HG02610 (cell line): ENCODE data around the gene SUSD6.
"Not testable (repeated sequence)": the region's sequence is repeated elsewhere in the genome, so short reads cannot be mapped to it uniquely, and the experiment has no call there.

Source experiments
- ATAC-seq: cut with Tn5 transposase; IDR thresholded peaks from one replicate; pipeline ENCODE4 v1.9.1; 2021; ENCODE audit warnings: mild to moderate bottlenecking, moderate library complexity; ENCODE audit not compliant: unreplicated experiment

Gene SUSD6

DNA sequence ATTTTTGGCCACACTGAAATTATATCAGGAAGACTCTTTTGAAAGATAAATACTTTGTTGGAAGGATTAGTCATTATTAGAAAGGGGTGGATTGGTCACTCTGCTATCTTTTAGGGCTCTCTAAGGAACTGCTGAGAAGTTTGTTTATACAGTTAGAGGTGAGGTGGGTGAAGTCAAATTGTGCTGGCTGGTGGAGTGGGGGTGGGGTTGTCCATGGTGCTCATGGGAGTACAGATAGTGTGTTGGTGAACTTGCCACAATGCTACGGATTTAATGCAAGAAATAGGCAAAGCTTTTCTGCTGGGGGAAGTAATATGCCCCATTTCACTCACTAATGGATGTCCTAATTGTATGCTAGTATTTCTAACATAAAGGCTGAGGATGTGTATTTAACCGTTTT is 35.8 kb downstream of the SUSD6 start:
- ATAC-seq: no peak

DNA sequence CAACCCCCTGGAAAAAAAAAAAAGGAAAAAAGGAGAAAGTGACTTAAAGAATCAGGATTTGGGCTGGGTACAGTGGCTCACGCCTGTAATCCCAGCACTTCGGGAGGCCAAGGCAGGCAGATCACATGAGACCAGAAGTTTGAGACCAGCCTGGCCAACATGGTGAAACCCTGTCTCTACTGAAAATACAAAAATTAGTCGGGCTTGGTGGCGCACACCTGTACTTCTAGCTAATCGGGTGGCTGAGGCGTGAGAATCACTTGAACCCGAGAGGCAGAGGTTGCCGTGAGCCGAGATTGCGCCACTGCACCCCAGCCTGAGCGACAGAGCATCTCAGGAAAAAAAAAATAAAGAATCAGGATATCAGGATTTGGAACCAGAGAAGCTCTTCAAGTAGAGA is 36.2 kb downstream of the SUSD6 start:
- ATAC-seq: not testable (repeated sequence)

DNA sequence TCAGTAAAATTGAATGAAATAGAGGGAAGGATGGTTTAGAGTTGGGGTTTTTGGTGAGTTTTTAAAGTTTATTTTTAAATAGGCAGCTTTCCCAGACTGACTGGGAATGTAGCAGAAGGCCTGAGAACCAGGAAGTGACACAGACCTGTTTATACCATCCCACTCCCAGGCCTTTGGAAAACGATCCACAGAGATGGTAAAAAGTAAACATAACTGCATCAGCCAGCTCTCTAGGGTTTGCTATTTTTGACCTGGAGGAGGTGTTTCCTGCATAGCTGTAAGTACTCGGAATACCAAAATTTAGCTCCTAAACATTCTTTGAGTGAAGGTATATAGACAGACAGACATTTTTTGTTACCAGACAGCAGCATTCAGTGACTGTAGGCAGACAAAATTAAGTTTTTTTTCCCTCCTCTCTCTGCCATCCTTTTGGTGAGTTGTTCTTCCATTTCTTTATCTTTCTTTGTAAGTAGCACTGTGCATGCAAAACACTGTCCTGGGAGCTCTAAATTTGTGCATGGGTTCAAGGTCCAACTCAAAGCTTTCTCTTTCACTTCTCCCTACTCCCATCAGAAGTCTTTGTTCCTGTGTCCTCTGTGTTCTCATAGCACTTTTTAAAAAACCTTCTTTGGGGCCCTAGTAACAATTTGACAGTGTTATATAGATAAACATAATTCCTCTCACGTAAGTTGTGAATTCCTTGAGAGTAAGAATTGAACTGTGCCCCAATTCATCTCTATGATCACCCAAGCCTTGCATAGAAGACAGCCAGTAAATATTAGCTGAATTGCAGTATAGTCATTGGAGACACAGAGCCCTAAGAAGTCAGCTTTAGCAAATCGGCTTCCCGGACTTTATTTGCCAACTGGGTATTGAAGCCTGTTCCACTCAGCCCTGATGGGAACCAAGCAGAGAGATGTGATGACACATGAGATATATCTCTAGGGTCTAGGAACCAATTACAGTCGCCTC is 37.4 kb downstream of the SUSD6 start:
- ATAC-seq: peak; percentile 69

DNA sequence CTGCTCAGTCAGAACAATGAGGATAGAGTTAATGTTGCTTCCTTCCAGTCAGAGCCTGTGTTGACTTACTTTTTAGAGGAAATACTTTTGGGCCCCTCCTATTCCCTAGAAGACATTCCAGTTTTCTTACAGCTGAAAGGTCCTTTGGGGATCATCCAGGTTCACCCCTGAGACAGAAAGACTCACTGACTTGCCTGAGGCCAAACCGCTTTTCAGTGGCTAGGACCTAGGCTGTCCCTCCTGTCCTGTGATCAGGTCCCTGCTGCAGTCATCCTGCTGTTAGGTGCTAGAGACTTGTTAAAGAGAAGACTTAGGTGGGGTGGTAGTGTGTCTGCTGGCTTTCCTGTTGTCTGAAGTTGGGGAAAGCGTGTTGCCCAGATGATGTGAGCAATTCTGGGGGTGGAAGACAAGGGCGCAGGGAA is 39.6 kb downstream of the SUSD6 start:
- ATAC-seq: no peak

DNA sequence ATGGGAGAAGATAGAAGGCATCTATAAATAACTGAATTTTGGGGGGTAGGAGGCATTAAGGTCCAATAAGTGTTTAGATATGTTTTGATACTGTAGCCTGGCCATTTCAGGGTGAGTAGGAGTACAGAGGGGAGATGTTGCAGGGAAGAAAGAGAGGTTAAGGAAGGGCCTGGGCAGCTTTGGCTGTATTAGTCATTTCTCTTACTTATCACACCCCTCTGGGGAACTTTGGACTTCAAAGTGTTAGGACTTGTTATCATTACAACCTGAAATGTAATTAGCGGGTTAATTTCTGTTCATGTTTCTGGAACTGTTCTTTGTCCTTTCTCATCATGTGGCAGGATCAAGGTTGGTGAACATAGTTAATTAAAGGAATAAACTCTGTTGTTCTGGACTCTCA is 40.3 kb downstream of the SUSD6 start:
- ATAC-seq: no peak

DNA sequence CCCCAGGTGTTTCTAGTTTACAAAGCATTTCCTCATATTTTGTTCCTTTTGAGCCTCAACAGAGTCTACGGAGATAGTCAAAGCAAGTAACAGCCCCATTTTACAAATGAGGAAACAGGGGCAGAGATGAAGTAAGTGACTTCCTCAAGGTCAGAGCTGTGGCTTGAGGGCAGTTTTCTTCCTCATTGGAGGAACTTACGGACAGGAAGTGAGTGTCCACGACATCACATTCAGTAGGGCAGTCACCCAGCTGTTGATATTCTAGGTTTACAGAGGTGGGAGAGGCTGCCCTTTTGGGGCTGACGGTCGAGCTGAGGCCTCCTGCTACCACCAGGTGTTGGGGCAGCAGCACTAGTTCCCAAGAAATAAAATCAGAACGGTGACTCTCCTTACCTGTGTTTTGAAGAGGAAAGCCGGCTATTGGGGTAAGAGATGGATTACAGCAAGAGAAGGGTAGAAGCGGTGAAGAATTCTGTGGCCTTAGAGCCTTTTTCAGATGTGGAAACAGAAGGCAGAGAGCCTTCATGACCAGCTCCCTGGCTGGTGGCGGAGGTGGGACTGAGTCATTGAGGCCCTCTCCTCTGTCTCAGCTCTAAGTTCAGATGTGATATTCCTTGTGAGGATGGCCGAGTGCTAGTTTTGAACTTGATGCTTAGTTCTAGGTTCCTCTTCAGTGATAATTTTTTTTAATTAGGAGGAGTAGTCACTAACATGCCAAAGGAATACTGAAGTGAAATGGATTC is 41.7 kb downstream of the SUSD6 start:
- ATAC-seq: no peak

DNA sequence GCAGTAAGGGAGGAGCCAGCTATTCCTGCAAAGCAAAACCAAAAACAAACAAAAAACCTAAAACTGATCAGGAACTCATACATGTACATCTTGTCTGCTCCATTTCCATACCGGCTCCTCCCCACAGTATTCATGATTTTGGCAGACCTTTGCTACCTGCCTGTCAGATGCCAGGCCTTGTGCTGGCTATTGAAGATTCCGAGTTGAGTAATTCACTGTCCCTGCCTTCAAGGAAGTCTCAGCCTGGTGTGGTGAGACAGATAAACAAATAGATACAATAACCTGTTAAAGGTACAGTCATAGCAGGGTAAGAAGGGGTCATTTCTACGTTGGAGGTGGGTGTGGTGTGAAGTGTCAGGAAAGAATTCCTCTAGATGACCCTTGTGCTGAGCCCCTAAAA is 42.7 kb downstream of the SUSD6 start:
- no peak for ATAC-seq

DNA sequence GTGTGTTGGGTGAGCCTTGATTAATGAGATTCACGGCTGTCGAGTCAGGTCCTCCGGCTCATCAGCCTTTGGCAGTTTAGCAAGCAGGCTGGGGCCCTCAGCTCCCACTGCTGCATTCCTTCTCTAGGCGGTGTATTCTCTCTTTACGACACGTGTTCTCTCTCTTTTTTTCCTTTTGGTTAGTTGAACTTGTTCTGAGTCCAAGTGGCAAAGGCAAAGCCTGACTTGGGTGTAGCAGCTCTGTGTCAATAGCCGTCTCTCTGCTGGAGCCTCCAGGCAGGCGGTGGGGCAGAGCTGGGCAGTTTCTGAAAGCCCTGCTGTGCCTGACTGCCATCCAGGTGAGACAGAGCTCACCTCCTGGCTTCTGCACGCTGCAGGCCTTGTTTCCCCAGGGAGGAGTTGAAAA is 46.6 kb downstream of the SUSD6 start:
- no peak for ATAC-seq

DNA sequence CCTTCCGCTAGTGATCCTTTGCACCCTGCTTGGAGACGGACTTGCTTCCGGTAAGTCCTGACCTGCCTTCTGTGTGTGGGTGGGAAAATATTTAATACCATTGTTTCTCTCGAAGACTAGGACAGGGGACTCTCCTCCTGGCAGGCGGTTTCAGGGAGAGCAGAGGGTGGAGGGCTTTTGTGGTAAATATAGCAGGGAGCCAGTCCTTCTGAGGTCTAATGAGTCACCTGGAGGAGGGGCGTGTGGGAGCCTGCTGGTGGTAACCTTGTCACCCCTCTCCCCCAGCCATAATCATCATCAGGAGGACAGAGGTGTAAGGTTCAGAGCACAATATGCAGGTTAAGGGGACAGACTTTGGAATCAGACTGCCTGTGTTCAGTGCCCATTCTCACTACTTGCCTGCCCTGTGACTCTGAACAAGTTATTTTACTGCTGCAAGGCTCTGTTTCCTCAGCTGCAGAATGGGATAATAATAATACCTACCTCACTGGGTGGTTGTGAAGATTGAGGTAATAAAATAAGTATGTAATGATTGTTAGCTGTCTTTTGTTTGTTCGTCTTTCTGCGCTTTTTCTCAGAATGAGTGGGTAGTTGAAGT is 47.4 kb downstream of the SUSD6 start:
- no peak for ATAC-seq

DNA sequence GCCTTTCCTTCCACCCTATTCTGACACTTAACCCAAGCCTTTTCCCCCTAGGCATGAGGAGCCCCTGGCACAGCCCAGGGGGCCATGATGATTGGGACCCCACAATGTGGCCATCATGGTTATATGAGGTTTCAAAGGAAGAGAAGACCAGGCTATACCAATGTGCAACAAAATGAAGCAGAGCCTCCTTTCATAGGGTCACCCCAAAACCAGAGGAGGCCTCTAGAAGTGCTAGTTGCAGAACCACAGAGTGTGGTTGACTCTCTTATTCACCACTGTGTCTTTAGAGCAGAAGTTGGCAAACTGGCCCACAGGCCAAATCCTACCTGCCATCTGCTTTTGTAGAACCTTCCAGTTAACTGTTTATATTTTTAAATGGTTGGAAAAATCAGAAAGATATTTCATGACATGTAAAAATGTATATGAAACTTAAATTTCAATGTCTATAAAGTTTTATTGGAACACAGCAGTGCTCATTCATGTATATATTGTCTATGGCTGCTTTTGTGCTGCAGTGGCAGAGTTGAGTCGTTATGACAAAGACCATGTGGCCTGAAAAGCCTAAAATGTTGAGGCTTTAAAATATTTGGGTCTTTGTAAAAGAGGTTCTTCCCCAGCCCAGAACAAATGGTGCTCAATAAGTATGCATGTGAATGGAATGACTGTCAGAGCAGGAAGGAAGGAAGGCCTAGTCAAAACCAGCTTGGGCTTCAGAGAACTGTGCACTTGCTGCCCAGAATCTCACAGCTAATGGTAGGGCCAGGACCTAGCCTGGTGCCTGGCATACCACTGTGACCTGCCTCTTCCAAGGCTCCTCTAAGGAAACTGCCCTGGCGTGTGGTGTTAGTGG is 49.2 kb downstream of the SUSD6 start:
- ATAC-seq: peak; percentile 37

DNA sequence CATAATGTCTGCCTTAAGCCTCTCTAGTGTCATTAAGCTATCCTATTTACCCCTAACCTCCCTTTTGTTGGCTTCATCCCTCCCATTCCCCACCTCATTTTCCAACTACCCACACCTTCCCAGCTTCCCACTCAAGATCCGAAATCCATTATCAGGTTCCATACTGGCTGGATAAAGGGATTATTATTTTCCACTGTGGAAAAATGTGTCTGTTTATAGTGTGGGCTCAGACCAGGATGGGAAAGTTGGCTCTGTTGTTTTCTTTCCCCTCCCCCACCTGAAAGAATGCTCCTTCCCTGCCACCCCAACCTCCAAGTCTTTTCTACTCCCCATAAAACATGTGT is 49.8 kb downstream of the SUSD6 start:
- no peak for ATAC-seq

DNA sequence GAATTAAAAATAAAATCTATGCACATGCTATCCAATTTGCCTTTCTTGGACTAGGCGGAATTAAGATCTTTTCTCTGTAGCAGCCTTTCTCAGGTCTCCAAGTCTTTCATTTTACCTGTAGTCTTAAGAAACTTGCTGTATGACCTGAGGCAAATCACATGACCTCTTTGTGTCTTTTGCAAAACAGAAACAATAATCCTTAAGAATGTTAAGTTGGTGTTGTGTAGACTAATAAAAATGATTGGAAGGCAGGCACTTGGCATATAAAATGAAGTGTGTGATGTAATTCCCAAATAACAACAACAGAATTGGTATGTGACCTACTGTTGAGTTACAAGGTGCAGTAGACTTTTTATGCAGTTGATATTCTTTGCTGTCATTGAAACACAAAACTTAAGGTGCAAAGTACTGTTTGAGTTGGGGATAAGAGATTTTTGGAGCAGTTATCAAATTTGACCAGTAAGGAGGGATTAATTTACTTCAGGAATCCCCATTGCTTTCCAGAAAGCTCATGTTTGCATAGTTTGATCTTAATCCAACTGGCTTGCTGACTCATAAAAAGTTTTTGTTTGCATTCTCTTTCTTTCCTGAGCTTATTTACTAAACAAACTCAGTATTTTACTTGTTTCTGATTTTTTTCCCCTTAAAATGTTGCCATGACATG is 51.4 kb downstream of the SUSD6 start:
- no peak for ATAC-seq

DNA sequence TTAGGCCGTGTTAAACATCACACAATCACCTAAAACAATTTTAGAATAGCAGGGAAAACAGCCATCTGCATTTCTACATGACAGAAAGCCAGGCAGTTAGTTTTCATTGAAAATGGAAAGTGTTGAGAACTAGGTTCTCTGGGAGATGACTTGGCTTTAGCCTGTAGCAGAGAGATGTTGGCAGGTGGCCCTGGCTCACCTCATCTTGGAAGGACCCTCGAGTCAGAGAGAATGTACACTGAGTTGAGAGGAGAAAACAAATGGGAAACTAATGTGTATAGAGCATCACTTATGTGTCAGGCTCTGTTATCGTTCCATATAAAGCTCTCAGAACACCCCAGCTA is 51.9 kb downstream of the SUSD6 start:
- ATAC-seq: no peak

DNA sequence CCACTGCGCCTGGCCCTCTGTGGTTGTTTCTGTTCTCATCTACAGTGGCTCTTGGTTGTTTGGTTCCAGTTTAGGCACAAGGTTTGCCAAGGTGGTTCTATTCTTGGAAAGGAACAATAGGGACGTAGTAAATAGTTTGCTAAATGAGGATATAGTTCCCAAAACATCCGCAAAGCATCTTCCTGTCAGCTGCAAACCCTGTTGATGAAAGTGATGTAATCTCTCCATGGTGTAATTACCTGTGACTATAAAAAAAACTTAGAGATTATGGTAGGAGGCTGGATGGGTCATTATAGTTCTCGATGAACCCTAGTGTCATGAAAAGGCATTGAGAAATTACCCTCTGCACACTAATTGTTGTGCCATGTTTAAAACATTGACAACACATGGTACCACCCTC is 52.9 kb downstream of the SUSD6 start:
- ATAC-seq: no peak

DNA sequence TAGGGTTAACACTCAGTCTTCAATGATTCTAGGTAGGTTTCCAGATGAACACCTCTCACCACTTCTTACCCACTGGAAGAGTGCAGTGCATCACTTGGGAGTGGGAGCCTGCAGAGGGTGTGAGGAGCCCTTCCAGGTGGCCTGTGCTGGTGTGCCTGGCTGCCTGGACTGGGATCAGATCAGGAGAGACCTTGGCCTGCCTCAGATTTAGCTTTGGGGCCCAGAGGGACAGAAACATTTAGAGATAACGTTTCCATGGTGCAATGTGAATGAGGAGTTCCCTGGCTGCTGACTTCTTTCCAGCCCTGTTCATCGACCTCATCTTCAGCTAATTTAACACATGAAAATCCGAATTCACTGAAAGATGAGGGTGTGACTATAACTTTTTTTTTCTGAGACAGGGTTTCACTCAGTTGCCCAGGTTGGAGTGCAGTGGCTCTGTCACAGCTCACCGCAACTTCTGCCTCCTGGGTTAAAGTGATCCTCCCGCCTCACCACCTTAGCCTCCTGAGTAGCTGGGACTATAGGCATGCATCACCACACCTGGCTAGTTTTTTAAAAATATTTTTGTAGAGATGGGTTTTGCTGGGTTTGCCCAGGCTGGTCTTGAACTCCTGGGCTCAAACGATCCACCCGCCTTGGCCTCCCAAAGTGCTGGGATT is 53.6 kb downstream of the SUSD6 start:
- ATAC-seq: no peak

DNA sequence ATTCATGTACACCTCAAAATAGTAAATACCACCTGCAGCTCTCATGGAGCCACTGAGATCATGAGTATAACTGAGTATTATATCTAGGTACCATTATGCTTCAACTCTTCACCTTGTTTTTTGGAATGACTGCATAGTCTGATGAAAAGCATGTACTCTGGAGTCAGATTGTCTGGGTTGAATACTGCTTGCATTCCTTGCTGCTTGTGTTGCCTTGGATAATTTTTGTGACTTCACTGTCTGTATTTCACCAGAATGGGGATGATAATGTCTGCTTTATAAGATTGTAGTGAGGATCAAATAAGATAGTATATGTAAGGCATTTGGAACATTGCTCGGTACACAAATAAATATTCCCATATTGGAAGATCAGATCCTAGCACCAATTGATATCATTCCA is 54.2 kb downstream of the SUSD6 start:
- no peak for ATAC-seq

DNA sequence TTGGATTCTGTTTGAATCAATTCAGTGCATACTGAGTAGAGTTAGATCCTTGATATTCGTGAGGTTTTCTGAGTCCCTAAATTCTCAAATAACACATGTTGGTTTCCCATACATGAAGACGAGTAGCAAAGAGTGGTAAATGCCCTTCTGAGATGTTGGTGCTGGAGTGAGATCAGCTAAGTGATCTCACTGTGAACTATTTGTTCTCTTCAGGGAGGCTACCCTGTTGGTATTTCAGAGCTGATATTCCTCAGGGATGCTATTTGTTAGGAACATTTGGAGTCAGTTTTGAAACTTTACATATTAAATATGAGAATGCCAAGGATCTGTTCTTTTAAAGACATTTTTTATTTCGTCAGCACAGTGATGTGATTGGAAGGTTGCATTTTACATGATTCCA is 54.7 kb downstream of the SUSD6 start:
- no peak for ATAC-seq

DNA sequence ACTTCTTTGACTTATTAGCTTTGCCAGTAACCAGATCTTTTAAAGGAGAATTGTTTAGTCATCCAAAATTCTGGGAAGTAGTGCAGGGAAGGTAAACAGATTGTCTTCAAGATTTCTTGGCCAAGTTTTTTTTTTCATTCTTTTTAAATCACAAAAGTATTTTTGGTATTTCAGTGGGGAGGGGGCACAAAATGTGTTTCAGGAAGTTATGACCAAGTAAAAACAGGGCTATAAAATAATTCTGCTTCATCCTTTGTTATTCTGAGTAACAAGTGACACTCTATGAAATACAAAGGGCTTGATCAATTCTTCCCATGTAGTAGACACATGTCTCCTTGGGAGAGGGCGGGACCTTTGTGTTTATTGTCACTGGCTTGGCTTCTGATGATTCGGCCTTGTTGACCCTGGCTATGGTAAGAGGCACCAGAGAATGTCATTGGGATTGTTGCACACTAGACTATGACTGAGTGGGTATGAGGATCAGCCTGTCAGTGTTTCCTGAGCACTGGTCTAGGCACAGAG is 55.4 kb downstream of the SUSD6 start:
- ATAC-seq: no peak

DNA sequence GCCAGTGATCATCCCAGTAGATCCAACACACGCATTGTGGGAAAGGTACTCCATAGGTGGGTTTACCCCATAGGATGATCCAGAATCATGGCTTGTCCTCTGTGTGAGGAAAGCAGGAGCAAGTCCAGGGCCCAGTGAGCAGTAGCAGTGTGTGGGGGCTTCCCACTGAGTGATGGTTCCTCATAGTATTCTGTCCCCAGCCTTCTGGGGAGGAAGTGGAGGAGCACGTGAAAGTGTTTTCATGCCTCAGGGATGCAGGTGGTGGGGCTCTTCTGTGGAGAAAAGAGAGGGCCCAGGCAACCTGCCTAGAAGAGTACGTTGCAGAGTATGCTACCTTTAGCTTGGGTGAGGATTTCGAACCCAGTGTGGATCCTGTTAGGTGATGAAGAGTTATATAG is 56.5 kb downstream of the SUSD6 start:
- peak; percentile 32 for ATAC-seq

DNA sequence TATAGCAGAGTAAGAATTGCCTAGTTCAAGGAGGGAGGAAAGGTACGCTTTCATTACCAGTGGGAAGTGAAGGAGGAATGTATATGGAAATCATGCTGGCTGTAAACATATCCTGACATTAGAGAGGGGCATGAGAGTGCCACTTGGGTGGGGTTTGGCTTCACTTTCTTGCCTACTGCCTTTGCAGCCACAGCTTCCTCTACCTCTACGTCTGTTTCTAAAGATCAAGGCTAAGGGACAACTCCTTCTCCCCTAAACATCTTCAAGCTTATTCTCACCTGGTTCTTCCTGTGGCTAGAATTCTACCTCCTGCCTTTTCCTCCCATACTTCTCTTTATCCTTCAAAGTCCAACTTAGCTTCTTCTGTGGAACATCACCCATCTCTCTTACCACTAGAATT is 58.0 kb downstream of the SUSD6 start:
- ATAC-seq: no peak
